HG02623 (cell line): ENCODE measurements around the gene KRTAP5-4.
"Not testable (repeated sequence)": the region's sequence is repeated elsewhere in the genome, so short reads cannot be mapped to it uniquely, and the experiment has no call there.

Experiments used
- ATAC-seq: cut with Tn5 transposase; IDR thresholded peaks from one replicate; pipeline ENCODE4 v1.9.1; 2021; ENCODE audit warnings: moderate library complexity; ENCODE audit not compliant: unreplicated experiment

KRTAP5-4 gene

DNA sequence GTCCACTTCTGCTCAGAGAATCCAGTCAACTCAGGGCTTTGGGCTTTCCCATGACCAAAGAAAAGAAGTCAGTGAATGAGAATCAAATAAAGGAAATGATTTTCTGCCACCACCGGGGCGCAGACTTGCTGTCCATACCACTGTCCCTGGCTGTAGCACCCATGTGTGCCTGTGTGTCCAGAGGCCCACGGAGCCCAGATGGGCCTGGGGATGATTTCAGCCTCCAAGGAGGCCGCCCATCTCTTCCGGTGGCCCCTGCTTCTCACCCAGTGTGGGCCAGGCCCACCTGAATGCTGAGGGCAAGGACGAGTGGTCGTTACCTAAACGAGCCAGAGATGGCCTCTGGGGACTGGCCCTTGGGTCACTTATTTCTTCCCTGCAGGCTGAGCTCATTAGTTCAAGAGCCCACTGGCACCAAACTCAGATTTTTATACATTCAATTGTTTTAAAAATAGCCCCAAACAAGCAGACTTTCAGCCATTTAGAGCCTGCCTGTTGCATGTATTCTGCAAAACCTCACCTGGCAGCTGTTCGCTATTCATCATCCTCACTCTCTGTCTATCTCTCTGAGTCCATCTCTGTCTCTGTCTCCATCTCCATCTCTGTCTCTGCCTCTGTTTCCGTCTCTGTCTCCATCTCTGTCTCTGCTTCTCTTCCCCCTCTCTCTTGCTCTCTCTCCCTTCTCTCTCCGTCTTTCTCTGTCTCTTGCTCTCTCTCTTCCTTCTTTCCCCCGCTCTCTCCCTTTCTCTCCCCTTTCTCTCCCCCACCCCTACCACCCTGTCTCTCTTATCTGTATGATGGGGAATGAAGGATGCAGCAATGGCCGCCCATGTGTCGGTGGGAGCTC lies 31.8 kb upstream of the KRTAP5-4 start:
- no peak for ATAC-seq

- no peak for ATAC-seq
Observed at GRCh38 chr11:1652771-1653540, 31.0 kb upstream of the KRTAP5-4 start.

GRCh38 chr11:1652442-1652770 lies 30.5 kb upstream of the KRTAP5-4 start:
- ATAC-seq = no peak

GRCh38 chr11:1652026-1652425 lies 30.1 kb upstream of the KRTAP5-4 start:
- ATAC-seq = no peak

DNA sequence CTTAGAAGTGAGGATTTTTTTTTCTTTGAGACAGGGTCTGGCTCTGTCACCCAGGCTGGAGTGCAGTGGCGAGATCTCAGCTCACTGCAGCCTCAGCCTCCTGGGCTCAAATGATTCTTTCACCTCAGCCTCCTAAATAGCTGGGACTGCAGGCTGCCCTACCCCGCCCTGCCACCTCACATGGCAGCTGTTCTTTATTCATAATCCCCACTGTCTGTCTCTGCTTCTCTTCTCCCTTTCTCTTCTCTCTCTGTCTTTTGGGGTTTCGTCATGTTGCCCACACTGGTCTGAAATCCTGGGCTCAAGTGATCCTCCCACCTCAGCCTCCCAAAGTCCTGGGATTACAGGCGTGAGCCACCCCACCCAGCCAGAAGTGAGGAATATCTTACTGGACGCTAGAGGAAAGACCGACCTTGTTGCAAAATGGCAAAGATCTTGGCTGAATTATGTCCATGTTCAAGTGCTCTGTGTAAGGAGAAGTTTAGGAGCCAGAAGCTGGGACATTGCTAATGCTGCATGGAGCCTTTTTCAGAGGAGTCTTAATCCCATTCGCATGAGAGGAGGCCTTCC lies 29.6 kb upstream of the KRTAP5-4 start:
- ATAC-seq = no peak

GRCh38 chr11:1650918-1651262 lies 29.0 kb upstream of the KRTAP5-4 start:
- no peak for ATAC-seq

DNA sequence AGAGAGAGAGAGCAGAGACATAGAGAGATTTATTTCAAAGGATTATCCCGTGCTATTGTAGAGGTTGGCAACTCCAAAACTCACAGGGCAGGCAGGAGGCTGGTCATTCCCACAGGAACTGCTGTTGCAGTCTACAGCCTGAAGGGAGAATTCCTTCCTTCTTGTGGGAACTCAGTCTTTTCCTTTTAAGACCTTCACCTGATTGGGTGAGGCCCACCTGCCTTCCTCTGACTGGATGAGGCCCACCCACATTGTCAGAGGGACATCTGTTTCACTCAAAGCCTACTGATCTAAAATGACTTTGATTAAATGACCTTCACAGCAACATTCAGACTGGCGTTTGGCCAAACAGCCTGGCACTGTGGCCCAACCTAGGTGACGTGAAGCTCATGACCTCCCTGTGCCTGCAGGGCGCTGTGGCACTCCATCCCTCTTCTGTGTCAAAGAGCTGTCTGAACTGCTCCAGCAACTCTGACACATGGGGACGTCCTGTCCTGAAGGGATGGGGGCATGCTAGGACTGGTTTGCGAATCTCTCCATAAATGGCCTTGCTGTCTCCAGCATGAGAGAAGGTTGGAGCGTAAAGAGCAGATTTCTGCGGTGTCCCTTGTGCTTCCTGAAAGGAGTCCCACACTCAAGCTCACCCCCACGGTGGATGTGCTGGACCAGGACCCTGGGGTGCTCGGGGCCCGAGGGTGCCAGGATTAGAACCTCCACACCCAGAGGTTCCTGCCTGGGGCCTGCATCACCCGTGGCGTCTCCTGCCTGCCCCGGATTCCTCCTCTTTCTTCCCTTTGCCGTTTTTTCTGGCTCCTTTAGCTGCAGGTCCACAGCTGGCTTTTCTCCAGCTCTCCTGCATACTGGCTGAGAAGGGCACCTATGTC lies 28.3 kb upstream of the KRTAP5-4 start:
- ATAC-seq = no peak

- ATAC-seq = no peak
Observed at GRCh38 chr11:1648653-1649420, 26.9 kb upstream of the KRTAP5-4 start.

DNA sequence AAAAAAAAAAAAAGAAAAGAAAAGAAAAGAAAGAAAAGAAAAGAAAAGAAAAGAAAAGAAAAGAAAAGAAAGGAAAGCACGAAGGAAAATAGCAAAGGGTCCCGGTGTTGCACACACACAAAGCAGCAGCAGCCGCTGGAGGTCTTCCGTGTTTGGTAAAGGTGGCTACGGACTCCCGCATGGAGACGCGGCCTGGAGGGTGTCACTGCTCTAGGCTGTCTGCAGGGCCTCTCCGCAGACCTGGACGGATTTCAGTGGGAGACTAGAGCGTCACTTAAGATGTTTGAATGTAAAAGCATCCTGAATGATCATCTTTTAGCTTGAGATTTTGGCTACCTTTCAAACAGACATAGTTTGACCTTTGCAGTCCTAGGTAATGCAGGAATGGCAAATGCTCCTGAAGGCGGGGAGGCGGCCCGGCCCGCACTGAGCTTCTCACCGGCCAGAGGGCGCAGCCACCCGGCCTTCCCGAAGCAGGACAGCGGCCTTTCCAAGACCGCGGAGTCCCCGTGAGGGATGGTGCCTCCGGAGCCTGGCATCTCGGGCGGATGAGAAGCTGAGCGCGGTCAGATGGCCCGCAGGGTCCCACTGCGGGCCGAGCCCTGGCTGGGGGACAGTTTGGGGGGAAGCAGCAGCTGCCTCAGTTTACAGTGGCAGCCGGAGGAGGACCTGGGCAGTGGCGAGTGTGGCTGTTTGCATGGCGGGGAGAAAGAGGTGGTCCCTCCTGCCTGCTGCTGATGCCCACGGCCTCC lies 26.1 kb upstream of the KRTAP5-4 start:
- ATAC-seq = no peak

DNA sequence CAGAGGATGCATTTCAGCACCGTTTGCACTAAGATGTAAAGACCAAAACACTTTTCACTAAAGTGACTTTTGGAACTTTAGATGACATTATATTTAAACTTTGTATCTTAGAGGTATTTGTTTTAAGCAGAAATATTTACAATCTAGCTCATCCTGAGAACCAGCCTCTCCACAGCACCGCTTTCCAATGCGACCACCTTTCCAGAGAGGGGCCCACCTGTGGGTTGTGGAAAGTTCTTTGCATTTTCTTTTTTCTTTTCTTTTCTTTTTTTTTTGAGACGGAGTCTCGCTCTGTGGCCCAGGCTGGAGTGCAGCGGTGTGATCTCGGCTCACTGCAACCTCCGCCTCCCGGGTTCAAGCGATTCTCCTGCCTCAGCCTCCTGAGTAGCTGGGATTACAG lies 24.6 kb upstream of the KRTAP5-4 start:
- not testable (repeated sequence) for ATAC-seq

DNA sequence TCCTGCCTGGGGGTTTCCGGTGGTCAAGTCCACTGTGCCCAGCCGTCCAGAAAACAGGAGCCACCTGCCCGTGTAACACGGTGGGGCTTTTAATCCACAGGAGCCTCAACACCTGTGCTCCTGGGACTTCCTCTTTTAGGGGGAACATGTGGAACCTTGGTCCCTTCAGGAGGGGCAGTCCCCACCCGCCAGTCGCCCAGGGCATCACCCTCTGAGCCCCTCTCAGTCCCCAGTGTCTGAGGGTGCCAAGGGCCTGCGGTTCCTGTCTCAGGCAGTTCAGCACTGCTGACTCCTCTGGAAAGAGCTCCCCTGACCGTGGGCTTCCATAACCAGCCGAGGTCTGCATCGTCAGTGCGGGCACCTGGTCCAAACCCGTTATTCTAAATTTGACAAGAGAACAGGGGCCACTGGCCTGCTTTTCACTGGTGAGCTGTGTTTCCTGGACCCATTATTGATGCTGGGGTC lies 23.5 kb upstream of the KRTAP5-4 start:
- ATAC-seq = no peak

DNA sequence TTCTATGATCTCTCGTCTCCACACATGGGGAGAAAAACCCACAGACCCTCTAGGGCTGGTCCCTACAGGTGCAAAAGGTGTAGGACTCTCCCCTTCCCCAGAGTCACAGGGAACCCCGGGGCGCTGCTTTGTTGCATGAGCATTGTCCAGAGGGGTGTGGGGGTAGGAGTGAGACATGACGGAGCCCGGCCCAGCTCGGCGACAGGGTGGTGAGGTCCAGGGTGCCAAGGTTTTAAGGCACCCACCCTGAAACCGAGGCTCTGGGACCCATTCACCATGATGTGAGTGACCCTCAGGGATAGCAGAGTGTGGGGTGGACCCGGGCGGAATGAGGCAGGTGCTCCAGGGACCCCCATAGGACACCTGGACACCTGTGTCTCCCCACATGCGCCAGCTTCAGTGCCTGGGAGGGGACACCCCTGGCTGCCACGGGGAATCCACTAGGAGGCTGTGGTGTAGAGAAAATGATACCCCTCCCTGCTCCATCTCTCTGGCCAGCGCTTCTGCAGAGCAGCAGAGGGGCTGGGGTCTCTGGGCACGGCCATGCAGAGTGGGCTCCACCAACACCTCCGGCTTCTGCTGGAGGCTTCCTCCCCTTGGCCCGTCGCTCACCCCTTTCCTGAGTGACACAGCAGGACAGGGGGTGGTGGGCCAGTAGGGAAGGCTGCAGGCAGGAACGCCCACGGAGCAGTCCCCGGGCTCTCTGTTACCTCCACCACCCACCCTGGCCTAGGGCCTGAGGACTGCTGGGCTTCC lies 22.8 kb upstream of the KRTAP5-4 start:
- no peak for ATAC-seq

DNA sequence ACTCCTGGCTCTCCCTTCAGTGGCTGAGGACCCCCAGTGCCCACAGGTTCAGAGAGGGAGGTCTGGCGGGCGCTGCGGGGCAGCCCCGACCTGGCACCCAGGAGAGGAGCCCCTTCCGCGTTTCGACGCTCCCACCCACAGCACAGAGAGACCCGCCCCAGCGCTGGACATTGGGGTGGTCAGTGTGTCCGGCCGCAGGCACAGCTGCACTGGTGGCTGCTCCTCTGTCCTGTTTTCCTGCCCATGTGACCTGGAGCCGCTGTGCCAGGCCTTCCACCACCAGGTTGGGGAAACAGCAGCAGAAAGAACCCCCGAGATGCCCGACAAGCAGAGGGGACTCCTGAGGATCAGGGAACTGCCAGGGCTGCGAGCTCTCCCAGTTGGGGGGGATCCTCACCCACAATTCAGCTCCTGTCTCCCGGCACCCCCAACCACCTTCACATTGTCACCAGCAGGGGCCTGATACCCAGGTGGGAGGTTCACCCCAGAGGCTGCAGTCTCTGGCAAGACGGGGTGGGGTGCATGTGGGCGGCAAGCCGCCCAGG lies 21.3 kb upstream of the KRTAP5-4 start:
- ATAC-seq = no peak

DNA sequence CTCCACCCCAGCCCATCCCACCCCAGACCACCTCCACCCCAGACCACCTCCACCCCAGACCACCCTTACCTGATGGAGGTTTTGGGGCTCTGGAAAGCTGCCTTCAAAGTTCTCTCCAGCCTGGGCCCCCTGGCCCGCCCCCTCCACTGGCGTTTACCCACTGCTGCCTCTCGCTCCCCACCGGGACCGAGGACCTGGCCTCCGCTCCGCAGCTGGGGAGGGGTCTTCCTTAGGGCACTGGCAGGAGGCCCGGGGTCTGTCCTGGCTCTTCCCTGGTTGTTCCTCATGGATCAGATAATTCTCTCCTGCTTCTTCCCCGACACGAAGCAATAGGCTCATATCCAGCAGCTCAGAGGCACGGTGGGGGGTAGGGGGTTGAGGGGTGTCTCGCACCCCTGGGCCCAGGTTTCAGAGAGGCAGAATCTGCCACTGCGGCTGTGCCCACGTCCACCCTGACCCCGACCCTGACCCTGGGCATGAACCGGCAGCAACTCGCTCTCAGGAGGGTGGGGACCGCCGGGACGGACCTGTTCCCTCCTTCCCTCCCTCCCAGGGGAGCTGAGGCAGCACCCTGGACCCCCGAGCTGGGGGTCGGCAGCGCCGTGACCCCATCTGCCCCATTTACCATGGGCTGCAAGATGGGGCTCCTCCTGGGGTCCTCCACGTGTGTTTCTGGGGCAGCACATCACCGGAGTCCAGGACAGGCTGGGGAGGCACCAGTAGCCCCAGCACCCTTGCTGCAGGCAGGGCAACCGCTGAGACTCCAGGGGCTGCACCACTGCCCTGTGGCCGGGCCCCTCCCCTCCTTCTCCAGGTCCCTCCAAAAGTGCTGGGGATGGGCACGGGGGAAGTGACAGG lies 20.6 kb upstream of the KRTAP5-4 start:
- no peak for ATAC-seq

GRCh38 chr11:1641096-1641495 lies 19.2 kb upstream of the KRTAP5-4 start:
- ATAC-seq = no peak

GRCh38 chr11:1640076-1640946 lies 18.4 kb upstream of the KRTAP5-4 start:
- ATAC-seq = no peak

DNA sequence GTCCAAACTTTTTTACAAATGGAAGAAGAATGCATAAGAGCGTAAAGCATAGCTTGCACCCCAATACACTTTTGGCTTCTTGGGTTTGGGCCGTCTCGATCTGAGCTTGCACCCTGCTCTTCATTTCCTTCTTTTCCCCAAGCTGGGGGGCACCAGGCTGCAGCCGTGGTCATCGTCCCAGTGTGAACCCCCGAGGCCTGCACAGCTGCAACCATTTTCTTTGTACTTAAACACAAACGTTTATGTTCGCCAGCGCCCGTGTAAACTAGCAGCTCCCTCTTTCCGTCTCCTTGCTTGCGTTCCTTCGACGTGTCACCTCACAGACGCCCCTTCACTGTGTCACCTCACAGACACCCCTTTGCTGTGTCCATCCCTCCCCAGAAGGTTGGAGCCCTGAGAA lies 17.7 kb upstream of the KRTAP5-4 start:
- no peak for ATAC-seq
